ENCODE data around the gene HCN2.
"Not testable (repeated sequence)": the region's sequence is repeated elsewhere in the genome, so short reads cannot be mapped to it uniquely, and the experiment has no call there.

Gene HCN2

DNA sequence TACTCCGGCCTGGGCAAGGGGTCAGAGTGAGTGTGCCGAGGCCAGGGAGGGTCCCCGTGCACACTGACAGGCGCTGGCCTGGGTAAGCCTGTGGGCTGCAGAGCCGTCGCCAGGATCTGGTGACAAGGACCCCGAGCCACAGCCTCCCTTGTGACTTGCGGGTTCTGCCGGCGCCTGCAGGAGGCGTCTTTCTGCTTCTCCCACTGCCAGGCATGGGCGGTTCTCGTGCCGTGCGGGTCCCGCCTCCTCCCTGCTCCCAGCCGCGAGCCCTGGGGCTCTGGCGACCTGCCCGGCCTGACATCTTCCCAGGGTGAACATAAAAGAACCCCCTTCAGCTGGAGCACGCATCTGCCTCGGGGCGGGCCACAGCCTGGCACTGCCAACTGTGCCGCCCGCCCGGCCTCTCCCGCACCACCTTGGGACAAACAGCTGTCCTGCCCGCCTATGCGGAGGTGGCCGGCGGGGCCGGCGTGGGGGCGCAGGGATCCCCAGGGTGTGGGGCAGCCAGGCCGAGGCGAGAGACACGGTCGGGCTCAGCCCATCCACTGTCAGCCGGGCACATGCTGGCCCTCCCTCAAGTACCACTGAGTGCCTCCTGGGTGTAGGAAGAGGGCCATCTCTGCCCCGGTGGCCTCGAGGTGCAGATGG, 1.5 kb upstream of the HCN2 start:
- peak; percentile 68 for DNase-seq

DNA sequence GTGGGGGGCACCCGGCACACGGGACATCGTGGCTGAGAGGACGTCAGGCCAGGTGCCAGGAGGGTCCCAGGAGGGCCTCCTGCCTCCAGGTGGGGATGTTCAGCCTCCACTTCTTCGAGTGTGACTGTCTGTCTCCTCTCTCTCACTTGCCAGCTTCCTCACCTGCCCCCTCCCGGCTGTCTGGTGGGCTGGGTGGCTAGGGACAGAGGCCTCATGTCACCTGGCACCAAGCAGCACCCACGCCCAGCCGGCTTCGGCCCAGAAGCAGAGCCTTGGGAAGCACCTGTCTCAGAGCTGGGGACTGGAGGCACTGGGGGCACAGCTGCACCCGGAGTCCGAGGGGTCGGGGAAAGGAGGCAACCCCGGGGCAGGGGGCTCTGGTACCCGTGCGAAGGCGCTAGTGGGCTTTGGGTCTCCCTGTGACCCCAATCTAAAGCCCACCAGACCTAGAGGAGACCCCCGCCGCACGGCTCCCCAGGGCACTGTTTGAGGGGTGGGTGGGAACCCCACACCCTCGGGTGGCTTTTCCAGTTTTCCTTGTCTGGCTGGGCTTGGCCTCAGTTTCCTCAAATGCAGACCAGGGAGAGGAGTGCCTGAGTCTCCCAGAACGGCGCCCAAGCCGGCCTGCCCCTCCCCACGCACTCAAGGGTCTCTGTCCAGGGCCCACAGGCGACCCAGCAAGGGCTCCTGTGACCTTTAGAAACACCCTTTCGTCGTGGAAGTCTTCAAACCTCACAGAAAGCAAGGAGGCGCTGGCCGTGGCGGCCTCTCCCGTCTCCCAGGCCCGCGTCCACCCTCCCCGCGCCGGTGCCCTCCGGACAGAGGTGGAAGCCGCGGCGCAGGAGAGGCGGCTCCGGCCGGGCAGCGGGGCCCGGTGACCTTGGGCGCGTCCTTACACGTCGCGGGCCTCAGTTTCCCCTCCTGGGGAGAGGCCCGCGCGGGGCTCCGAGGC, 664 bp upstream of the HCN2 start:
- DNase-seq: peak; percentile 41

DNA sequence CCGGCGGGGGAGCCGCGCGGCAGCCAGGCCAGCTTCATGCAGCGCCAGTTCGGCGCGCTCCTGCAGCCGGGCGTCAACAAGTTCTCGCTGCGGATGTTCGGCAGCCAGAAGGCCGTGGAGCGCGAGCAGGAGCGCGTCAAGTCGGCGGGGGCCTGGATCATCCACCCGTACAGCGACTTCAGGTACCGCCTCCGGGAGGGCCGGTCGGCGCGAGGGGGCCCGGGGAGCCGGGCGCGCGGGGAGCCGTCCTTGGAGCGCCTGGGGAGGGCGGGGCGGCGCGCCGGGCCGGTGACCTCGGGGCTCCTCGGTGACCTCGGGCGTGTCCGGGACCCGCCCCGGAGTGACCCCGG, 690 bp downstream of the HCN2 start:
- peak; percentile 55 for DNase-seq

DNA sequence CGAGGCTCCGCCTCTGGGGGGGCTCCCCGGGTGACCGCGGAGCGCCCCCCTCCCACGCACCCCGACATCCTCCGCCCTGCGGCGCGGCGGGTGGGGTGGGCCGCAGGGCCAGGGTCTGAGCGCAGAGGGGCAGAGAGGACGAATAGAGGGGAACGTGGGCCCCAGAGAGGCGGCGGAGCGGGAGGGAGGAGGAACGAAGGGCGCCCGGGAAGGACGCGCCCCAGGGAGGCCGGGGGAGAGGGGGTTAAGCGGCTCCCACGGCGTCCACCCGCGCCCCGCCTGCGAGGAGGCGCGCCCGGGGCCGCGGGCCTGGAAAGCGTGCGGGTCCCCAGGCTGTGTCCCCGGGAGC, 1.0 kb downstream of the HCN2 start:
- no peak for DNase-seq

DNA sequence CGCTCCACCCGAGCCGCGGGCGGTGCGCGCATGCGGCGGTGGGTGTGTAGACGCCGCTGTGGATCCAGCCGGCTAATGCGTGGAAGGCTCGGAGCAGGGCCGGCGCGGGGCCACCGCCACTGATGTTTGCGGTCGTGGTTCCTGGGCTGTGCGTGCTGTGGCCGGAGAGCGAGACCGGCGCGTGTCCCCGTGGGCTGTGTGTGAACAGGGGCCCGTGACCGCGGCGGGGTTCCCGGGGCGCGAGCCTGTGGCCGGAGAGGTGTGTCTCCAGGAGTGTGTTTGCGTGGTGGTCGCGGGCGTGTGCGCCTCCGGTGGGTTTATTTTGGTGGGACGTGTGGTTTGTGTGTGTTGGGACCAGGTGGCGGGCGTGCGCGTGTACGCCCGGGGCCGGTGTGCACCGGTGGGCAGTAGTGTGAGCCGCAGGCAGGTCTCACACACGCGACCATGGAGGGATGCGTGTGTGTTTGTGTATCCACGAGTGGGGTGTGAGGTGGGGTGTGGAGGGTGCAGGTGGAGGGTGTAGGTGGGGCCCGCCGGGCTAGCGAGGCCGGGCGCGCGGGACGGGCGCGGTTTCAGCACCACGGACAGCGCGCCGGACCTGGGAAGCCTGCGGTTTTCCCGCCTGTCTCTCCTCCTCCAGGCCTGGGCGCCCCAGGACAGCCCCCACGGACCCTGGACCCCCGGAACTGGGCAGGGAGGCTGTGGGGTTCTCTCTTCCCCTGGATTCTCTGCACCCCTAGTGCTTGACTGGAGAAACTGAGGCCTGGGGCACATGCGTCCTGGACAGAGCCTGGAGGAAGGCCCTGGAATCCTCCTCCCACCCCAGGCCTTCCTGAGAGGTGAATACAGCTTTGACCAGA, 1.6 kb downstream of the HCN2 start:
- DNase-seq: no peak

DNA sequence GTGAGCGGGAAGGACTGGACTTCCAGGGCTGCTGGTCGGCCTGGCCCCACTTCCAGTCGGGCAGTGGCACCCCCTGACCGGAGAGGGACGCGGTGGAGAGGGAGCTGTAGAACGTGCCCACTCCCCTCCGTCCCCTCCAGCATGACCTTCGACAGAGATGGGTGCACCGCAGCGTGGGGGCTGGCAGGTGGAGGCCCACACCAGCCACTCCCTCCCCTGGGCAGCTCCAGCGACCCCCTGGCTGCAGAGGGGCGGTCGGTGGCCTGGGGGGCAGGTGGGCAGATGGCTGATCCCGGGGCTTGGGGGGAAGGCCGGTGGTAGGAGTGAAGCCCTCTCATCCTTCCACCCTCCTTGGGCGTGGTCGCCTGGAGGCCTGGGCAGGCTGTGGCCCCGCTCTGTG, 2.4 kb downstream of the HCN2 start:
- no peak for DNase-seq

DNA sequence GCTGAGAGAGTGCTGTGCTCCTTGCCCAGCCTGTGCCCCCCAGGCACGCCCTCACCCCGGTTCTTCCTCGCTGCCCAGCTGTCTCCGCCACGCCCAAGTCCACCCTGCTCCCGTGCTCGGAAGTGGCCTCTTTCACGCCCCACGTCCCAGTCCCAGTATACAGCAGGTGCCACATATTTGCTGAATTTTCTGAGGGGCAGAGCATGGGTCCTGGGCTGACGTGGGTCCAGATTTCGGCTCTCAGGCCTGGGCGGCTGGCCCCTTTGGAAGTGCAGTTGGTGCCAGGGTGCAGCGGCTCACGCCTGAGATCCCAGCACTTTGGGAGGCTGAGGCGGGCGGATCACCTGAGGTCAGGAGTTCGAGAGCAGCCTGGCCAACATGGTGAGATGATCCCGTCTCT, 3.4 kb downstream of the HCN2 start:
- no peak for DNase-seq

DNA sequence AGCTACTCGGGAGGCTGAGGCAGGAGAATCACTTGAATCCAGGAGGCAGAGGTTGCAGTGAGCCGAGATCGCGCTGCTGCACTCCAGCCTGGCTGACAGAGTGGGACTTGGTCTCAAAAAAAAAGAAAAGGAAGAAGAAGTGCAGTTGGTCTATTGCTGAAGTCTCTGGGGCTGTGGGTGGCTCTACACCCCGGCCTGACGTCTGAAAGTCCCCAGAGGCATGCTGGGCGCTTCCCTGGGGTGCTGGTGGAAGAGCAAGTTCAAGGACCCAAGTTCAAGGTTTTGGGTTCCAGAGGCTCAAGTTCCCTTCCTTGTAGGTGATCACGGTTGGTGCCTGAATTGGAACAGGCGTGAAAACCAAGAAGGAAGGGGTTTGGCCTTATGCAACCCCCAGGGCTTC, 3.8 kb downstream of the HCN2 start:
- DNase-seq: no peak

GRCh38 chr19:594265-594870, 4.7 kb downstream of the HCN2 start:
- no peak for DNase-seq

- no peak for DNase-seq
Observed at GRCh38 chr19:595326-596262, 5.9 kb downstream of the HCN2 start.

DNA sequence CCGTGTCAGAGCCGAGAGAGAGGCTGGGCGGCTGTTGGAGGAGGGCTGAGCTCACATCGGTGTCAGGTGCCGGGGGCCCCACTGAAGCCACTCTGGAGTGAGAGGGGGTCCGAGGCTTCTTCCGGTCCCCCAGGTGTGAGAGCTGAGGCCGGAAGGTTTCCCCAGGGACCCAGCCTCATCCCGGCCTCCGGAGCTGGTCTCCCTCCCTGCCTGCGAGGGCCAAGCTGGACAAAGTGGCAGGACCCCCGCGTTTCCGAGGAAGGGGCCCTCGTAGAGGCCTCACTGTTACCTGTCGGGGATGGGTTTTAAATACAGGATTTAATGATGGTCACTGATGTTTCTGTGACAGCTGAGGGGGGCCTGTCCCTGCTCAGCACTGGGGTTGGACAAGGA, 6.6 kb downstream of the HCN2 start:
- no peak for DNase-seq

DNA sequence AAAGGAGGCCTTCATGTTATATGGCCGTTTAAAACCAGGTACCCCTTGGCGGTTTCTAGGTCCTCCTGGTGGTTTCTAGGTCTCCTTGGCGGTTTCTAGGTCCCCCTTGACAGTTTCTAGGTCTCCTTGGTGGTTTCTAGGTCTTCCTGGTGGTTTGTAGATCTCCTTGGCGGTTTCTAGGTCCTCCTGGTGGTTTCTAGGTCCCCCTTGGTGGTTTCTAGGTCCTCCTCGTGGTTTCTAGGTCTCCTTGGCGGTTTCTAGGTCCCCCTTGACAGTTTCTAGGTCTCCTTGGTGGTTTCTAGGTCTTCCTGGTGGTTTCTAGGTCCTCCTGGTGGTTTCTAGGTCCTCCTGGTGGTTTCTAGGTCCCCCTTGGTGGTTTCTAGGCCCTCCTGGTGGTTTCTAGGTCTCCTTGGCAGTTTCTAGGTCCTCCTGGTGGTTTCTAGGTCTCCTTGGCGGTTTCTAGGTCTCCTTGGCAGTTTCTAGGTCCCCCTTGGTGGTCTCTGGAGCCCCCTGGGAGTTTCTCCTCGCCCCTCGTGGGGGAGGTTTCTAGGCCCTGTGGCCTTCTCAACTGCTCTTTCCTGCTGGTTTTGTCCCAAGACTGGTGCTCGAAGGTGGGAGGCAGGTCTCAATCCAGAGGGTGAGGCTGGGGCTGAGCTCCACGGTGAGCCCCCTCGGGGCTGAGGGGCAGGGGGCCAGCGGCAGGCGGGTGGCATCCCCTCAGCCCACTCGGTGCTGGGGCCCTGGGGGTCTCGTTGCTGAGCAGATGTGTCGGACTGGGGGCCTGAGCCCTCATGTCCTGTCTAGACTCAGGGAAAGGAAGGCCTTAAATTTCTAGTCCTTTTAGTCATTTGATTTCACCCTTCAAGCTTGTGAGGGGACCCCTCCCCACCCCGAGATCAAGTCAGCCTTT, 8.0 kb downstream of the HCN2 start:
- no peak for DNase-seq

DNA sequence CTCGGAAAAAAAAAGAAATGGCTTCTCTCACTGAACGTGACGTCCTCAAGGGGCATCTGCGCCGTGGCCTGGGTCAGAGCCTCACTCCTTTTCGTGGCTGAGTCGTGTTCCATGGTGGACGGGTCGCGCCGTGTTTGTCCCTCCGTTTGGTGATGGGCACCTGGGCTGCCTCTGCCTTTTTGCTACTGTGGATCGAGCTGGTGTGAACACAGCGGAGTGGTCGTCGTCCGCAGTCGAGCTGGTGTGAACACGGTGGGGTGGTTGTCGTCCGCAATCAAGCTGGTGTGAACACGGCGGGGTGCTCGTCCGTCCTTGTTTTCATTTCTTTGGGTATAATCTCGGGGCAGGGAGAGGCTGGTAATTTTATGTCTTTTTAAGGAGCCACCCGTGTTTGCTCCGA, 11.6 kb downstream of the HCN2 start:
- no peak for DNase-seq

GRCh38 chr19:601790-602189, 12.1 kb downstream of the HCN2 start:
- no peak for DNase-seq

DNA sequence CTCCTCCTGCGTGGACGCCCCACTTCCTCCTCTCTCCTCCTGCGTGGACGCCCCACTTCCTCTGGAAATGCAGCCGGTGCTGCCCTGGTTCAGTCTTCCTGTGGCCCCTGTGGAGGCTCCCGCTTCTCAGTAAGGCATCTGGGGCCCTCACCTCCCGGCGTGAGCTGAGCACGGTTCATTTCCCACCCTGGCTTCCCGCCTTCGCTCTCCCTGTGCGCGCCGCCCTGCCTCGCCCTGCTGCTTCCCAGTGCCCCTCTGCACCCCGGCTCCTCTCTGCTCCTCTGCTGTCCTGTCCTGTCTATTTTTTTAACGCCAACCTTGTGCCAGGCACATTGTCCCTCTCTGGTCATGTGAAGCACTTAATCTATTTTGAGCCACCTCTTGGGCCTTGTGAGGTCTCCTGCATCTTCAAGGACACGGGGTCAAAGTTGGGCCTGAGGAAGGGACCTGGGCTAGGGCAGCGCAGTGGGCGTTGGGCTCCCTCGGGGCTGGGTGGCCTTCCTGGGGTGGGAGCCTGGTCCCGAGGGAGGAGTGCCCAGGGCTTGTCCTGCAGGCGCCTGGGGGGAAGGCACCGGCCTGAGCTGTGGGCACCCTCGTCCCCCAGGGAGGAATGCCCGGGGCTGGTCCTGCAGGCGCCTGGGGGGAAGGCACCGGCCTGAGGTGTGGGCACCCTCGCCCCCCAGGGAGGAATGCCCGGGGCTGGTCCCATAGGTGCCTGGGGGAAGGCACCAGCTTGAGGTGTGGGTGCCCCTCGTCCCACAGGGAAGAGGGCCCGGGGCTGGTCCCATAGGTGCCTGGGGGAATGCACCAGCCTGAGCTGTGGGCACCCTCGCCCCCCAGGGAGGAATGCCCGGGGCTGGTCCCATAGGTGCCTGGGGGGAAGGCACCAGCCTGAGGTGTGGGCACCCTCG, 13.0 kb downstream of the HCN2 start:
- DNase-seq: no peak

- DNase-seq: not testable (repeated sequence)
Observed at GRCh38 chr19:603302-603639, 13.6 kb downstream of the HCN2 start.

GRCh38 chr19:603779-604178, 14.1 kb downstream of the HCN2 start:
- peak; percentile 31 for DNase-seq

- DNase-seq: peak; percentile 47
Observed at GRCh38 chr19:604355-604754, 14.7 kb downstream of the HCN2 start.

GRCh38 chr19:605061-605971, 15.6 kb downstream of the HCN2 start:
- DNase-seq: peak; percentile 31
